Neural cell (in vitro differentiated cells): ENCODE results near the gene PAOX. TPM values are rescaled to one million over a fixed set of nuclear protein-coding genes. Genes with fewer than 3 reads are reported as not detected.

Experiments
- H2AFZ ChIP-seq: fragments of 200-600, 300-800 bp; sonication (generic), shearing (Covaris generic); 2 replicates; pipeline ENCODE4 v1.6.0; 2014; ENCODE audit warnings: low read depth, mild to moderate bottlenecking, antibody characterized with exemption, low read length, moderate library complexity
- H3F3A ChIP-seq: fragments of 200-600 bp; shearing (Covaris generic); 2 replicates; pipeline ENCODE4 v1.6.1; 2016; ENCODE audit warnings: mild to moderate bottlenecking, moderate library complexity, mixed read lengths, antibody characterized with exemption, low read length; ENCODE audit not compliant: insufficient read depth, poor library complexity, severe bottlenecking
- H3K27ac ChIP-seq: fragments of 200-600, 300-800 bp; sonication (generic), shearing (Covaris generic); 2 replicates; pipeline ENCODE4 v1.5.1; 2014; ENCODE audit warnings: mild to moderate bottlenecking, low read length, moderate library complexity
- H3K27me3 ChIP-seq: fragments of 300-800, 200-600 bp; sonication (generic), shearing (Covaris generic); 2 replicates; pipeline ENCODE4 v1.6.0; 2014; ENCODE audit warnings: mild to moderate bottlenecking, low read depth, low read length, moderate library complexity; ENCODE audit not compliant: insufficient read depth
- H3K36me3 ChIP-seq: fragments of 300-800, 200-600 bp; sonication (generic), shearing (Covaris generic); 2 replicates; pipeline ENCODE4 v1.5.1; 2014; ENCODE audit warnings: mild to moderate bottlenecking, antibody characterized with exemption, low read length, moderate library complexity; ENCODE audit not compliant: insufficient read depth
- H3K4me2 ChIP-seq: fragments of 300-800, 200-600 bp; sonication (generic), shearing (Covaris generic); 2 replicates; pipeline ENCODE4 v1.6.0; 2014; ENCODE audit warnings: mild to moderate bottlenecking, low read length
- H3K4me3 ChIP-seq: fragments of 300-800, 200-600 bp; sonication (generic), shearing (Covaris generic); 2 replicates; pipeline ENCODE4 v1.5.1; 2014; ENCODE audit warnings: mild to moderate bottlenecking, low read length, moderate library complexity
- H3K79me2 ChIP-seq: fragments of 200-600 bp; shearing (Covaris generic); replicated peaks from 2 replicates; pipeline ENCODE4 v1.6.0; 2014; ENCODE audit warnings: mild to moderate bottlenecking, low read length, moderate library complexity; ENCODE audit not compliant: insufficient read depth
- H3K9ac ChIP-seq: fragments of 300-800, 200-600 bp; sonication (generic), shearing (Covaris generic); 2 replicates; pipeline ENCODE4 v1.6.1; 2016; ENCODE audit warnings: mild to moderate bottlenecking, low read length, mixed read lengths
- H3K9me2 ChIP-seq: fragments of 200-600 bp; shearing (Covaris generic); 2 replicates; pipeline ENCODE4 v1.6.1; 2016; ENCODE audit warnings: mild to moderate bottlenecking, low read length, mixed read lengths; ENCODE audit not compliant: insufficient read depth
- H3K9me3 ChIP-seq: fragments of 200-600, 300-800 bp; sonication (generic), shearing (Covaris generic); 2 replicates; pipeline ENCODE4 v1.6.1; 2016; ENCODE audit warnings: mild to moderate bottlenecking, mixed run types, low read length, moderate library complexity, mixed read lengths
- H4K20me1 ChIP-seq: fragments of 200-600 bp; shearing (Covaris generic); 2 replicates; pipeline ENCODE4 v1.6.1; 2016; ENCODE audit warnings: mild to moderate bottlenecking, mixed run types; ENCODE audit not compliant: insufficient read depth
- CTCF ChIP-seq: fragments of 450-650 bp; IDR thresholded peaks from 2 replicates; pipeline ENCODE4 v1.5.1; 2014; ENCODE audit warnings: antibody characterized with exemption, mild to moderate bottlenecking, moderate library complexity; ENCODE audit not compliant: poor library complexity, severe bottlenecking
- EP300 ChIP-seq: fragments of 450-650 bp; conservative IDR thresholded peaks from 2 replicates; pipeline ENCODE4 v1.6.1; 2014; ENCODE audit warnings: antibody characterized with exemption, mild to moderate bottlenecking, moderate library complexity; ENCODE audit not compliant: poor library complexity, severe bottlenecking
- EZH2 ChIP-seq: fragments of 200-600, 300-800 bp; shearing (Covaris generic), sonication (generic); IDR thresholded peaks from 2 replicates; pipeline ENCODE4 v1.6.1; 2014; ENCODE audit warnings: antibody characterized with exemption, low read length, borderline replicate concordance, mild to moderate bottlenecking; ENCODE audit not compliant: insufficient read depth, poor library complexity, severe bottlenecking
- MXI1 ChIP-seq: fragments of 450-650 bp; conservative IDR thresholded peaks from 2 replicates; pipeline ENCODE4 v1.6.1; 2014; ENCODE audit warnings: antibody characterized with exemption, mild to moderate bottlenecking; ENCODE audit not compliant: poor library complexity, severe bottlenecking
- POLR2AphosphoS5 ChIP-seq: IDR thresholded peaks from 2 replicates; pipeline ENCODE4 v1.6.1; 2012
- RAD21 ChIP-seq: fragments of 450-650 bp; conservative IDR thresholded peaks from 2 replicates; pipeline ENCODE4 v1.6.1; 2014; ENCODE audit warnings: antibody characterized with exemption, mild to moderate bottlenecking, moderate library complexity
- REST ChIP-seq: IDR thresholded peaks from 2 replicates; pipeline ENCODE4 v1.6.1; 2012; ENCODE audit warnings: borderline replicate concordance
- SMC3 ChIP-seq: fragments of 450-650 bp; conservative IDR thresholded peaks from 2 replicates; pipeline ENCODE4 v1.6.1; 2014; ENCODE audit warnings: antibody characterized with exemption, mild to moderate bottlenecking, moderate library complexity; ENCODE audit not compliant: poor library complexity
- TAF1 ChIP-seq: IDR thresholded peaks from 2 replicates; pipeline ENCODE4 v1.6.1; 2012; ENCODE audit warnings: low read depth
- polyA plus RNA-seq: library from polyadenylated mRNA; depleted of rRNA; stranded (reverse); fragments of >200 nt; gene quantifications from 2 replicates; pipeline ENCODE4 v1.2.3, GENCODE V29; 2014

The PAOX gene
- polyA plus RNA-seq, 1 donor from 2014 or later, result 3.0 TPM

- no peak overlapping the region for H2AFZ ChIP-seq
- no peaks in the 10 kb centered on the region for H4K20me1 ChIP-seq
- TF ChIP-seq EZH2, result no peak
- no peak for TF ChIP-seq EP300
- no peak for TF ChIP-seq RAD21
- no peak for TF ChIP-seq POLR2AphosphoS5
- TF ChIP-seq REST, result no peak
- no peak for TF ChIP-seq MXI1
- no peak for TF ChIP-seq TAF1
- no peak for TF ChIP-seq CTCF
- no peak for TF ChIP-seq SMC3
- H3K27ac ChIP-seq, result no peak overlapping the region
- H3K36me3 ChIP-seq, result no peaks in the 10 kb centered on the region
- H3K27me3 ChIP-seq, result no peaks in the 10 kb centered on the region
- H3K9me3 ChIP-seq, result peaks cover 2% of the 10 kb centered on the region
- H3F3A ChIP-seq, result no peaks in the 10 kb centered on the region
- no peaks in the 10 kb centered on the region for H3K9me2 ChIP-seq
- H3K79me2 ChIP-seq, result no peaks in the 10 kb centered on the region
- no peak overlapping the region for H3K9ac ChIP-seq
- H3K4me3 ChIP-seq, result no peak overlapping the region
- H3K4me2 ChIP-seq, result no peak overlapping the region
Measured at GRCh38 chr10:133356549-133357284, 22.3 kb upstream of the PAOX start.

GRCh38 chr10:133357285-133358161 lies 21.5 kb upstream of the PAOX start, which contains the start of gene FUOM:
FUOM (minus strand) TSS chr10:133358019; CDS start chr10:133358007, 12 bp downstream.
- Histone ChIP-seq H3K9ac (no peak within 1 kb of the TSS), H2AFZ (no peak within 1 kb of the TSS)

More at GRCh38 chr10:133357285-133358161, 21.5 kb upstream of the PAOX start, which contains the start of gene FUOM:
- Histone ChIP-seq H3K4me2 (no peak within 1 kb of the TSS), H3K4me3 (no peak within 1 kb of the TSS), H3K27me3 (no peaks in the 10 kb centered on the region), H3K79me2 (no peaks in the 10 kb centered on the region), H3K27ac (no peak within 1 kb of the TSS), H3K9me3 (peaks cover 2% of the 10 kb centered on the region), H3F3A (no peaks in the 10 kb centered on the region), H3K9me2 (no peaks in the 10 kb centered on the region), H3K36me3 (no peaks in the 10 kb centered on the region), H4K20me1 (no peaks in the 10 kb centered on the region)
- no peak for TF ChIP-seq POLR2AphosphoS5
- TF ChIP-seq EP300, result no peak
- TF ChIP-seq EZH2, result no peak
- TF ChIP-seq CTCF, result no peak
- no peak for TF ChIP-seq RAD21
- no peak for TF ChIP-seq TAF1
- TF ChIP-seq REST, result no peak
- TF ChIP-seq SMC3, result no peak
- TF ChIP-seq MXI1, result no peak
